Panc1 (cell line): Measurements from ENCODE around the gene HMSD.

Experiments
- CTCF ChIP-seq: fragments of 450-650 bp; IDR thresholded peaks from 2 replicates; pipeline ENCODE4 v1.5.1; 2017; ENCODE audit warnings: mild to moderate bottlenecking
- REST ChIP-seq, 2 experiments: IDR thresholded peaks; 2 replicates each; pipeline ENCODE4 v1.6.1; 2011 to 2012; ENCODE audit warnings: low read depth in 2 of 2, control low read depth in 1 of 2, low read length in 1 of 2, mild to moderate bottlenecking in 1 of 2, moderate library complexity in 1 of 2; ENCODE audit not compliant: insufficient read depth in 1 of 2
- SIN3A ChIP-seq: IDR thresholded peaks from 2 replicates; pipeline ENCODE4 v1.6.1; 2012; ENCODE audit warnings: low read depth, mild to moderate bottlenecking, low read length, moderate library complexity, borderline replicate concordance; ENCODE audit not compliant: insufficient read depth
- TCF7L2 ChIP-seq: IDR thresholded peaks from 2 replicates; pipeline ENCODE4 v1.6.1; 2011; ENCODE audit warnings: mild to moderate bottlenecking, low read depth, low read length, inconsistent platforms

- TF ChIP-seq CTCF (no peak), REST (IDR thresholded peaks at IDR 0.05; ENCODE audit: insufficient read depth in 1 of 2, low read depth in 2 of 2, low read length in 1 of 2) (no peak), TCF7L2 (no peak), SIN3A (no peak)
Observed at GRCh38 chr18:63997606-63998005, 48.5 kb downstream of the HMSD start.
